Liver (tissue), 3 donors: ENCODE measurements around the gene BRD4.

Experiments used
- EGR1 ChIP-seq, 2 donors: IDR thresholded peaks; 2 replicates each; pipeline ENCODE4 v1.6.1; 2016 to 2018; ENCODE audit warnings: antibody characterized with exemption in 2 of 2, low read depth in 2 of 2
- RAD21 ChIP-seq, 2 donors: IDR thresholded peaks; 2 replicates each; pipeline ENCODE4 v1.6.1; 2016; ENCODE audit warnings: antibody characterized with exemption in 2 of 2, mild to moderate bottlenecking in 2 of 2
- TAF1 ChIP-seq: conservative IDR thresholded peaks from 2 replicates; pipeline ENCODE4 v1.6.1; 2016; ENCODE audit warnings: antibody characterized with exemption, mild to moderate bottlenecking
- TF ChIP-seq, protein P1 (sequence below): fragments of 150-350 bp; IDR thresholded peaks from 2 replicates; pipeline ENCODE4 v1.5.1; 2017; ENCODE audit warnings: improper control_type of control experiment, low read depth, low read length; ENCODE audit not compliant: missing input control
- TF ChIP-seq, protein P2 (sequence below): IDR thresholded peaks from 2 replicates; pipeline ENCODE4 v1.6.1; 2016; ENCODE audit warnings: antibody characterized with exemption
- donor health status: healthy.
- donor health status: healthy.

DNA sequence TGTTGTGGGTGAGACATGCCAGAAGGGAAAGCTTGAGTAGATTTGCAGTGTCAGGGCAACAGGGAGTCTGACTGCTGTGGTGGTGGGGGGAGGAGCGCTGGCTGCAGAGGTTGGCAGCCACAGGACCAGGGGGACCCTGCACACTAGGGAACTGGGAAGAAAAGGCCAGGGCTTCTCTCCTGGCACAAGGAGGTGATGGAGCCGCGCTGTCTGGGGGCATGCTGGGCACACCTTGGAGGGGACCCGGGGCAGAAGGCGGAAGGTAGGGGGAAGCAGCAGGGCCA, 86.2 kb downstream of the BRD4 start:
- TF ChIP-seq, protein P1, sequence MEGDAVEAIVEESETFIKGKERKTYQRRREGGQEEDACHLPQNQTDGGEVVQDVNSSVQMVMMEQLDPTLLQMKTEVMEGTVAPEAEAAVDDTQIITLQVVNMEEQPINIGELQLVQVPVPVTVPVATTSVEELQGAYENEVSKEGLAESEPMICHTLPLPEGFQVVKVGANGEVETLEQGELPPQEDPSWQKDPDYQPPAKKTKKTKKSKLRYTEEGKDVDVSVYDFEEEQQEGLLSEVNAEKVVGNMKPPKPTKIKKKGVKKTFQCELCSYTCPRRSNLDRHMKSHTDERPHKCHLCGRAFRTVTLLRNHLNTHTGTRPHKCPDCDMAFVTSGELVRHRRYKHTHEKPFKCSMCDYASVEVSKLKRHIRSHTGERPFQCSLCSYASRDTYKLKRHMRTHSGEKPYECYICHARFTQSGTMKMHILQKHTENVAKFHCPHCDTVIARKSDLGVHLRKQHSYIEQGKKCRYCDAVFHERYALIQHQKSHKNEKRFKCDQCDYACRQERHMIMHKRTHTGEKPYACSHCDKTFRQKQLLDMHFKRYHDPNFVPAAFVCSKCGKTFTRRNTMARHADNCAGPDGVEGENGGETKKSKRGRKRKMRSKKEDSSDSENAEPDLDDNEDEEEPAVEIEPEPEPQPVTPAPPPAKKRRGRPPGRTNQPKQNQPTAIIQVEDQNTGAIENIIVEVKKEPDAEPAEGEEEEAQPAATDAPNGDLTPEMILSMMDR = no peak
- TF ChIP-seq, protein P2, sequence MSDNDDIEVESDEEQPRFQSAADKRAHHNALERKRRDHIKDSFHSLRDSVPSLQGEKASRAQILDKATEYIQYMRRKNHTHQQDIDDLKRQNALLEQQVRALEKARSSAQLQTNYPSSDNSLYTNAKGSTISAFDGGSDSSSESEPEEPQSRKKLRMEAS = no peak
- TF ChIP-seq RAD21 (IDR thresholded peaks at IDR 0.05) = no peak
- no peak for TF ChIP-seq EGR1 (IDR thresholded peaks at IDR 0.05; ENCODE audit: low read depth in 2 of 2)
- TF ChIP-seq TAF1 = no peak
